BJ (cell line): ENCODE results near the gene ZNF366. TPM values are rescaled to one million over a fixed set of nuclear protein-coding genes. Genes with fewer than 3 reads are reported as not detected.

Source experiments
- CTCF ChIA-PET: fragments of 350-600 bp; formaldehyde crosslinking; extraction: SDS; loops from one replicate; lab custom pipeline; 2021; ENCODE audit warnings: antibody characterized with exemption, inconsistent platforms; lab: Yijun Ruan, JAX
- POLR2A ChIA-PET: fragments of 300-600 bp; sonication (Branson Sonifier 250); formaldehyde crosslinking; extraction: SDS; loops from one replicate; lab custom pipeline; 2021; ENCODE audit warnings: antibody characterized with exemption; lab: Charles Lee
- DNase-seq: peaks from one replicate; pipeline ENCODE4 v3.0.0-alpha.2; 2011; ENCODE audit warnings: low read depth
- H3K27me3 ChIP-seq: 2 replicates; pipeline ENCODE4 v1.6.0; 2011; ENCODE audit warnings: low read length; ENCODE audit not compliant: control insufficient read depth, insufficient read depth
- H3K36me3 ChIP-seq: 2 replicates; pipeline ENCODE4 v1.5.1; 2011; ENCODE audit warnings: low read length; ENCODE audit not compliant: control insufficient read depth, insufficient read depth
- H3K4me3 ChIP-seq: 2 replicates; pipeline ENCODE4 v1.5.1; 2011; ENCODE audit warnings: low read depth, mild to moderate bottlenecking, control low read depth, low read length
- CTCF ChIP-seq: IDR thresholded peaks from 2 replicates; pipeline ENCODE4 v1.5.1; 2011; ENCODE audit warnings: low read depth, mild to moderate bottlenecking, control low read depth, inconsistent platforms, low read length, moderate library complexity; ENCODE audit not compliant: insufficient read depth
- polyA minus RNA-seq: library from RNA; depleted of rRNA, polyadenylated mRNA; stranded (reverse); fragments of >200 nt; gene quantifications from 2 replicates; pipeline ENCODE4 v1.2.3, GENCODE V29; 2011; rRNA and poly(A)+ RNA removed
- polyA plus RNA-seq: library from polyadenylated mRNA; depleted of rRNA; stranded (reverse); fragments of >200 nt; gene quantifications from 2 replicates; pipeline ENCODE4 v1.2.3, GENCODE V29; 2011; rRNA removed

ZNF366 gene
- polyA plus RNA-seq, result not detected in 2 replicates
- polyA minus RNA-seq, result not detected in 2 replicates

- Histone ChIP-seq H3K4me3 (no peak within 1 kb of the TSS), H3K36me3 (no peaks in the 10 kb centered on the region), H3K27me3 (no peaks in the 10 kb centered on the region)
- TF ChIP-seq CTCF, result no peak
- POLR2A ChIA-PET, result no interaction called here
- DNase-seq, result no peak
- CTCF ChIA-PET, result interaction anchor here (1.1 to 1.5 kb wide), 3 partner anchors 17 to 103 kb away, joined by 3 to 4 read pairs (median 4); no protein-coding TSS in a partner anchor
These were observed at the start of gene ZNF366 for GRCh38 chr5:72507231-72507906. TSS of gene ZNF366 (minus strand) at chr5:72507410. CDS start at chr5:72461496, 45,914 bp downstream.

- H3K4me3 ChIP-seq, result peak overlapping the region; percentile 18
- no peaks in the 10 kb centered on the region for H3K36me3 ChIP-seq
- TF ChIP-seq CTCF, result peak; percentile 30
- peak; percentile 28 for DNase-seq
- no peaks in the 10 kb centered on the region for H3K27me3 ChIP-seq
- CTCF ChIA-PET, result interaction anchor here (0.6 to 2.3 kb wide), 3 partner anchors 9 to 224 kb away, joined by 3 to 7 read pairs (median 4); no protein-coding TSS in a partner anchor
- POLR2A ChIA-PET, result no interaction called here
These were observed 49.3 kb upstream of the ZNF366 start for GRCh38 chr5:72556351-72557166.

GRCh38 chr5:72555871-72556270 is 48.7 kb upstream of the ZNF366 start:
- DNase-seq, result no peak
- Histone ChIP-seq H3K4me3 (no peak overlapping the region), H3K36me3 (no peaks in the 10 kb centered on the region), H3K27me3 (no peaks in the 10 kb centered on the region)
- CTCF ChIA-PET, result interaction anchor here (0.6 to 2.3 kb wide), 4 partner anchors 9 to 224 kb away, joined by 3 to 7 read pairs (median 4); no protein-coding TSS in a partner anchor
- no peak for TF ChIP-seq CTCF
- POLR2A ChIA-PET, result no interaction called here

- ChIA-PET POLR2A (no interaction called here), CTCF (interaction anchor here (1.0 to 2.3 kb wide), 3 partner anchors 10 to 264 kb away, joined by 3 to 7 read pairs (median 3); no protein-coding TSS in a partner anchor)
- no peak for TF ChIP-seq CTCF
These were observed 47.7 kb upstream of the ZNF366 start for GRCh38 chr5:72554897-72555296.

More at GRCh38 chr5:72554897-72555296, 47.7 kb upstream of the ZNF366 start:
- no peak overlapping the region for H3K4me3 ChIP-seq
- no peak for DNase-seq
- H3K36me3 ChIP-seq, result no peaks in the 10 kb centered on the region
- H3K27me3 ChIP-seq, result no peaks in the 10 kb centered on the region
